GM19397 (cell line): Measurements from ENCODE around the gene LRP3.

Experiments used
- ATAC-seq: cut with Tn5 transposase; IDR thresholded peaks from one replicate; pipeline ENCODE4 v1.9.1; 2021; ENCODE audit warnings: mild to moderate bottlenecking, moderate library complexity; ENCODE audit not compliant: unreplicated experiment

Gene LRP3

GRCh38 chr19:33235269-33235995, 41.3 kb downstream of the LRP3 start:
- ATAC-seq, result peak; percentile 74

- ATAC-seq, result no peak
Measured at GRCh38 chr19:33235996-33236350, 41.8 kb downstream of the LRP3 start.

GRCh38 chr19:33236696-33237390, 42.7 kb downstream of the LRP3 start:
- ATAC-seq, result no peak

DNA sequence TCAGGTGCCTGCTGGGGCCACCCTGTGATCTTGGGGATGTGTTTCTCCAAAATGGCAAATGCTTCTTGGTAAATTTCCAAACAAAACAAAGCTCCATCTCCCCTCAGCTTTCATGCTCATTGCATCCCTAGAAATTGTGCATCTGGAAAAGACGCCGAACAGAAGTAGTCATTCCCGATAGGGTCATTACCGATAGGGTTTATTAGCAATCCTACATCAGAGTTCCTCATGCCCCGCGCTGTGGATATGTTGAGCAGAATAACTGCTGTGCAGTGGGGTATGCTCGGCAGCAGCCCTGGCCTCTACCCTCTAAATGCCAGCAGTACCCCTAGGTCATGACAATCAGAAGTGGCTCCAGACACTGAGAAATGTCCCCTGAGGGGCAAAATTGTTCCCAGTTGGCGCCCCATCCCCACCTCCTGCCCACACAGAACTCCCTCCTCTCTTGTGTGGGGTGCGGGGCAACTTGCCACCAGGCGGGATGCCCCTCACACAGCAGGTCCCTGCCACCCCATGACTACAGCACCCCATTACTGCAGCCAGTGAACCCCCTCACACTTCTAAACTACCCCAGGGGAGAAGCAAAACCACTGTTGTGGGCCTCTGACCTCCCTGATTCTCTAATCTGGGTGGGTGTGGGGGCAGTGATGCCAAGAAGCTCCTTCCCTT, 44.5 kb downstream of the LRP3 start:
- no peak for ATAC-seq

- no peak for ATAC-seq
Measured at GRCh38 chr19:33239223-33239975, 45.3 kb downstream of the LRP3 start.

- no peak for ATAC-seq
Measured at GRCh38 chr19:33240181-33240771, 46.1 kb downstream of the LRP3 start.

DNA sequence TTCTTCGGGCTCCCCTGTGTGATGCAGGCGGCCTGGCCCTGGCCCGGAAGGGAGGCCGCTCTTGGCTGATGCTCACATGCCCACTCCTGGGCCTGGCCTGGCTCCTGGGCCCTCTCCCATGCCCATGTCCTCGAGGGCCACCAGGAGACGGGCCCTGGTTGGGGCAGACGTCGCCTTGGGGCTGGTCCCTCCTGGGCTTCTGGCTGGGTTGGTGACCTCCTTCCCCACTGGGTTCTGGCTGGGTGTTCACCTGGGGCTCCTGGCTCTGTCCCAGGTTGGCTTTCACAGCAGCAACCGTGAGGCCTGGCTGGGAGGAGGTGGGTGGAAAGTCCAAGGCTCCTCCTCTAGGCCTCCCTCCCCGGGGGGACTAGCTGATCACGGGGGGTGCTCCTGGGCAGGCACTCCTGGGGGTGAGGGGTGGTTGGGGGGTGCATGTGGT, 47.0 kb downstream of the LRP3 start:
- ATAC-seq, result no peak

DNA sequence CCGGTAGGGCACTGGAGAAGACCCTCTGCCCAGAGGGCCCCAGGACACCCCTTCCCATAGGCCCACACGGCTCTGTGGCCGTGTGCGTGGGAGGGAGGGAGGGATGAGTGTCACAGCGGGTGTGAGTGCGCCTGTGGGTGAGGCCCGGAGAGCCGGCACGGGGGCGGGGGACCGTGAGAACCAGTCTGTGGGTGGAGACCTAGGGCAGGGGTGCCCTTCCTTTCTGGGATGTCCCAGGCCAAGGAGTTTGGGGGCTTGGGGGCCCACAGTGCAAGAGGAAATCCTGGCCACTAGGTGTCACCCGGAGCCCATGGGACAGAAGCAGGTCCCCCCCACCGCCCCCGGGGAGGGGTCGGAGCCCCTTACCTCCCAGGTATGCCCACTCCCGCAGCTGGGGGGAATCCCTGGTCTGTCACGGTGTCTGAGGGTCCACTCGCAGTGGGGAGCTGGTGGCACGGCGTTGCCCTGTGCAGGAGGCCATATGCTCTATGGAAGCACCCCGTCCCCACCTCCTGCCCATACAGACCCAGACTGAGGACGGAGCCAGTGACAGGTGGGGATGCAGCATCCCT, 47.5 kb downstream of the LRP3 start:
- no peak for ATAC-seq

DNA sequence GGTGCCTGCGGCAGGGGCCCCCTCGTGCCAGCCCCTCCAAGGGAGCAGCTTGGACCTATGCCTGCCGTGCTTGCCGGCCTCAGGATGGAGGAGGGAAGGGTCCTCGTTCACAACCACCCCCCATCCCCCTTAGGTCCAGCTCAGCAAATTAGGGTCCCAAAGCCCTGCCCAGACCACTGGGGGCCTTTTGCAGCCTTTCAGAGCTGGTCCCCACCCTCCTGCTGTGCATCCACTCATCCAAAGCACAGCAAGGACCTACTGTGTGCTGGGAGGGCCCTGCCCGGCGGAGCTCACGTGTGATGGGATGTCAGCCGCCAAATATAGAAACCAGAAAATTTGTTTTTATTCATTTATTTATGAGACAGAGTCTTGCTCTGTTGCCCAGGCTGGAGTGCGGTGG, 48.0 kb downstream of the LRP3 start:
- no peak for ATAC-seq

DNA sequence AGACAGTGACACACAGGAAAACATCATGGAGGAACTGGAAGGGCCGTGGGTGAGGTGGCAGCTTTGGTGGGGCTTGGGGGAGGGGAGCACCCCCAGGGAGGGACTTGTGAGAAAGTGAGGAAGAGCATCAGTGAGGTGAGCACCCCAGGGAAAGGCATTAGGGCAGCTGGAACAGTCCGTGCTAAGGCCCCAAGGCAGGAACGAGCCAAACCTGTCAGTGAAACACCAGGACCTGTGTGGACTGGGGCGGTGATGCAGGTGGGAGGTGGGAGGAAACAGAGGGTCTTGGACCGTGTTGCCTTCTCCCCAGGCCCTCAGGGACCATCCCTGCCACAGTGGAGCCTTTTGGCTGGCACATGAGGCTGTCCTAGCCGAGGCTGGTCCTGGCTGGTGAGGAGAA, 48.8 kb downstream of the LRP3 start:
- ATAC-seq, result no peak

DNA sequence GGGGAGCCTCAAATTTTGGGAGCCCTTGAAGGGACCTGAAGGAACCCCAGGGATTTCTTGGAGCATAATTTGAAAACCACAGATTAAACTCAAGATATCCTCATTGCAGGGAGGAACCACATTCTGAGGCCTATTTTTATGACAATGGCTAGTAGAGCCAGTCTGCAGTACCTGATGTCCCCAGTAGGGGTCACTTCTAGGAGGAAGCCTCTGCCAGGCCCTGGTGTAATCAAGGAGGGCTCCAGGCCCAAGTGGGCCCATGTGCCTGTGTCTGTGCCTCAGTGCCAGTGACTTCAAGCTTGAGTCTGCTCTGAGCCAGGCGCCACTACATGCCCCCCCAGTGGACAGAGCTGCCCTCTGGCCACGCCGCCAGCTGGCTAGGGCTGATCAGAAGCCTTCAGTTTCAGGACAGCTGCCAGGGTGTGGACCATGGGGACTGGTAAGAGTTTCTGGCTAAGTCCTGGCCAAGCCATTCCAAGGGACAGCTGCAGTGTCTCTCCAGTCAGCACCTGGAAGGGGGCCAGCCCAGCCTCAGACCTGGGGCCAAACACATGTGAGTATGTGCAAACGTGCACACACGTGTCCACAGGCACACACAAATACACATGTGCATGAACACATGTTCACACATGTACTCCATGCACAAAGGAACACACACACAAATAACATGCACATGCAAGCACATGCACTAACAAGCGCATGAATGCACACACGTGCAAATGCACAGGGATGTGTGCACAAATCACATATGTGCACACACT, 52.0 kb downstream of the LRP3 start:
- no peak for ATAC-seq

DNA sequence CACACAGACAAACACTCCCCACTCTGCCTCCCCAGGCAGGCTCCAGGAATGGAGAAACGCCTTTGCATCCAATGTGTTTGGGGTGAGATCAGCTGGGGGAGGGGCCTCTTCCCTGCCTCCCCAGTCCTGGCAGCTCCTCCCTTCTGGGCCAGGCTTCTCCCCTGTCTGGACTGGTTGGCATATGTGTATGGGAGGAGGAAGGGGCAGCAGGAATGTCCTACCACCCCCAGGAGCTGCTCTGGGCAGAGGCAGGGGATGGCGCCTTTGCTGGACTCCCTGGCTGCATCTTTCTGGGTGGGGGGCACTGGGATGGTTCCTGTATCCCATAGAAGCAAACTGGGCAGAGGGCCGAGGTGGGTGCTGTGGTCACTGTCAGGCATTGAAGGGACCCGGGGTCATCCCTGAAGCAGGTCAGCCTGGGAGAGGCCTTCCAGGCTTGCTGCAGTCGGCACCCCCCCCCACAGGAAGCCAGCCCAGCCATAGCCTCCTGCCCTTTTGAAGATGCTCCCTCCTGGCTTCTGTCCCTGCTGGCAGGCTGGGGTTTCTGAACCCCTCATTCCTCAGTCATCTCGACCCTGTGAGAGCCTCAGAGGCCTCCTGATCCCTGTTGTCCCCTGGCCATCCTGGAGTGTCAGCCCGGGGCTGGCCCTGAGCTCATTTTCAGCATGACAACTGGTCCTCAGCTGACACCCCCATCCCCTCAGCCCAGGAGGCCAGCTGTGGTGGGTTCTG, 52.7 kb downstream of the LRP3 start:
- no peak for ATAC-seq

DNA sequence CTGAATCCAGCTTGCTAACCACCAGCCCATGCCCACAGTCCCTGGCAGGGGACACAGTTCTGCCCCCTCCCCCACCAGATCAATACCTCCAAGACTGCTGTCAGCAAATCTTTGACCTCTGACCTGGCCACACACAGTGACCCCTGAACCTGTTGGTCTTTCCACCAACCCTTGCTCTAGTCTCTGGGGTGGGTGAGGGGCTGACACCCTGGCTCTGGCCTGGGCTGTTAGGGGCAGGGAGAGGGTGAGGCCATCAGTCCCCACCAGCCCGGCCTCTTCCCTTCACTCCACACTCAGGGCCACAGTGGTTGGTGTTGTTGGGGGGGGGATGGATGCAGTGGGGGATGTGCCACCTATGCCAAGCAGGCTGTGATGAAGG, 53.3 kb downstream of the LRP3 start:
- ATAC-seq, result no peak

GRCh38 chr19:33248104-33248503, 54.0 kb downstream of the LRP3 start:
- ATAC-seq, result no peak

- no peak for ATAC-seq
Measured at GRCh38 chr19:33248553-33248953, 54.4 kb downstream of the LRP3 start.

DNA sequence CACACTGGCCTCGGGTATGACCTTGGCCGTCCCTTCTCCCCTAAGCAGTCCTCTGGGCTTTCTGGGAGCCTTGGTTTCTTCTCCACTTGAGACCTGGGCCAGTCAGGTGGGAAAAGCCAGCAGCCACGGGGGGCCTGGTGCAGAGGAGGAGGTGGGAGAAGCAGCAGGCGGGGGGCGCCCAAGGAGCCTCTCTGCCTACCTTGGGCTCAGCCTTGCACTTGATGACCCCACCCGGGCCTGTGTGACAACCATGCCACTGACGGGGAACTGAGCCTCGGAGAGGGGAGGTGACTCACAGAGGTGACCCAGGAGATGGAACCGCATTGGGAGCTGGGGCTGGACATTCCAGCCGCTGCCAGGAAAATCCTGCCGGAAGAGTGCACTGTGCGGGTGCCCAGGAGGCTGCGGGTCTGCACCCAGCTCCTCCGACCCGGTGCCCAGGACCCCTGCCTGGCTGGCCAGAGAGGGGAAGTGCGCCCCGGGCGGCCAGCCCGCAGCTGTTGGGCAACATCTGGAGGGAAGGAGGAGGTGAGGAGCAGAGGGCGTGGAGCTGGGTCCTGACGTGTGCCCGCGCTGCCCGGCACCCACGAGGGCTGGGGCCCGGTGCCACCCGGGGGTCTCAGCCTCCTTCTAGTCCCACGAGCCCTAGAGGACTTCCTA, 55.0 kb downstream of the LRP3 start:
- ATAC-seq, result no peak

DNA sequence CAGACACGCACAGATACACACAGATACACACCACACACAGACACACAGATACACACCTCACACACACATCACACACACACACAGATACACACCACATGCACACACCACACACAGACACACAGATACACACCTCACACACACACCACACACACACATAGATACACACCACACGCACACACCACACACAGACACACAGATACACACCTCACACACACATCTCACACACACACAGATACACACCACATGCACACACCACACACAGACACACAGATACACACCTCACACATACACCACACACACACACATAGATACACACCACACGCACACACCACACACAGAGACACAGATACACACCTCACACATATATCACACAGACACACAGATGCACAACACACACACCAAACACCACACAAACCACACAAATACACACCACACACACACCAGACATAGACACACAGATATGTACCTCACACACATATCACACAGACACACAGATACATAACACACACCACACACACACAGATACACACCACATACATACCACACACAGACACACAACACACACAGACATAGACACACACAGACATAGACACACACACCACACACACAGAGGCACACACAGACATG, 55.7 kb downstream of the LRP3 start:
- no peak for ATAC-seq

DNA sequence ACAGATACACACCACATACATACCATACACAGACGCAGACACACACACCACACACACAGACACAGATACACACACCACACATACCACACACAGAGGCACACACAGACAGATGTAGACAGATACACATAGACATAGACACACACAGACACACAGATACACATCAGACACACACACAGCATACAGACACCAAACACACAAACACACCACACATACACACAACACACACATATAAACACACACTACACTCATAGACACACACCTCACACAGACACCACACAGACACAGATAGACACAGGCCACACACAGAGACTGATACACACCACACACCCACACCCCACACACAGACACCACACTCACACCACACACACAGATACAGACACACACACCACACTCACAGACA, 56.4 kb downstream of the LRP3 start:
- no peak for ATAC-seq
